H1 (cell line): ENCODE measurements around the gene HADHB. TPM values are rescaled to one million over a fixed set of nuclear protein-coding genes. Genes with fewer than 3 reads are reported as not detected.

Experiments
- ATF2 ChIP-seq: IDR thresholded peaks from 2 replicates; pipeline ENCODE4 v1.6.1; 2012; ENCODE audit warnings: low read length, inconsistent platforms
- CHD2 ChIP-seq: IDR thresholded peaks from 2 replicates; pipeline ENCODE4 v1.6.1; 2012; ENCODE audit warnings: low read length, improper control_type of control experiment
- CREB1 ChIP-seq: IDR thresholded peaks from 2 replicates; pipeline ENCODE4 v1.6.1; 2012; ENCODE audit warnings: inconsistent platforms
- CTBP2 ChIP-seq: IDR thresholded peaks from 2 replicates; pipeline ENCODE4 v1.7.0; 2011; ENCODE audit warnings: borderline replicate concordance, mild to moderate bottlenecking, moderate library complexity, mixed read lengths, low read length; ENCODE audit not compliant: insufficient read depth, insufficient read length
- CTCF ChIP-seq, 3 experiments: IDR thresholded peaks; 1 replicate in 2 of 3; 2 replicates in 1 of 3; pipeline versions ENCODE4 v1.5.1 to v1.6.1; 2011; ENCODE audit warnings: low read length in 3 of 3, mild to moderate bottlenecking in 3 of 3, inconsistent platforms in 2 of 3, low read depth in 1 of 3, moderate library complexity in 1 of 3; ENCODE audit not compliant: insufficient read depth in 1 of 3; ENCODE audit errors: control extremely low read depth in 1 of 3
- HDAC6 ChIP-seq: IDR thresholded peaks from one replicate; pipeline ENCODE4 v1.7.1; 2012; ENCODE audit warnings: low read depth, mild to moderate bottlenecking, inconsistent platforms, low read length, moderate library complexity
- RNF2 ChIP-seq: fragments of 200-900, 300-1000 bp; sonication (generic); IDR thresholded peaks from 2 replicates; pipeline ENCODE4 v1.7.1; 2016; ENCODE audit warnings: borderline replicate concordance, low read depth, mild to moderate bottlenecking, antibody characterized with exemption, low read length; ENCODE audit not compliant: poor library complexity, severe bottlenecking; ENCODE audit errors: missing control alignments
- SIN3A ChIP-seq, 2 experiments: IDR thresholded peaks in 1 of 2; conservative IDR thresholded peaks in 1 of 2; 2 replicates each; pipeline ENCODE4 v1.6.1; 2011 to 2012; ENCODE audit warnings: low read length in 2 of 2, improper control_type of control experiment in 1 of 2, low read depth in 1 of 2, mild to moderate bottlenecking in 1 of 2
- polyA plus RNA-seq, 7 experiments: library from polyadenylated mRNA; depleted of rRNA in 3 of 7; stranded (reverse) in 5 of 7; unstranded in 2 of 7; fragments of >200 nt in 5 of 7; fragments of 200-250 nt in 2 of 7; gene quantifications; 1 replicate in 5 of 7; 2 replicates in 1 of 7; 4 replicates in 1 of 7; pipeline versions ENCODE4 v1.2.1 to v1.2.3, GENCODE V29; 2011 to 2013; ENCODE audit warnings: missing spikeins in 2 of 7, mixed read lengths in 2 of 7
- total RNA-seq: library from RNA; stranded (reverse); fragmentation: NEBNext Ultra II Directional; extraction: Animal tissue kit (Norgen Biotek cat#: 25700); gene quantifications from 2 replicates; pipeline ENCODE4 v1.2.1, GENCODE V29; 2021

Gene HADHB
- total and polyA plus RNA-seq, 2 of the 8 experiments (the other 6 are each of a cell fraction or from before 2014, with no cell fraction given) = 47.7 to 52.3 TPM

GRCh38 chr2:26195040-26195984 is 49.4 kb upstream of the HADHB start (continued):
- TF ChIP-seq CTCF (IDR thresholded peaks at IDR 0.05; ENCODE audit: control extremely low read depth in 1 of 3, insufficient read depth in 1 of 3, low read depth in 1 of 3, low read length in 3 of 3) (no peak), HDAC6 (no peak), CTBP2 (no peak), CREB1 (no peak), RNF2 (no peak), SIN3A (conservative IDR thresholded peaks at IDR 0.05 in 1 of 2, IDR thresholded peaks at IDR 0.05 in 1 of 2; ENCODE audit: low read depth in 1 of 2, low read length in 2 of 2) (no peak), ATF2 (no peak), CHD2 (no peak)
- TF ChIP-seq, all 59 proteins: peak for 0
